GM19395 (cell line): ENCODE data around the gene FAM118A.
"Not testable (repeated sequence)": the region's sequence is repeated elsewhere in the genome, so short reads cannot be mapped to it uniquely, and the experiment has no call there.

Source experiments
- ATAC-seq: cut with Tn5 transposase; IDR thresholded peaks from one replicate; pipeline ENCODE4 v1.9.1; 2021; ENCODE audit warnings: mild to moderate bottlenecking, moderate library complexity; ENCODE audit not compliant: unreplicated experiment

FAM118A gene

GRCh38 chr22:45366713-45367112 is 57.0 kb downstream of the FAM118A start:
- no peak for ATAC-seq

GRCh38 chr22:45373592-45373991 is 63.9 kb downstream of the FAM118A start:
- ATAC-seq = not testable (repeated sequence)

GRCh38 chr22:45376009-45376408 is 66.3 kb downstream of the FAM118A start:
- no peak for ATAC-seq

GRCh38 chr22:45376703-45377102 is 67.0 kb downstream of the FAM118A start:
- no peak for ATAC-seq

- no peak for ATAC-seq
These were observed 71.6 kb downstream of the FAM118A start for GRCh38 chr22:45381348-45381747.

GRCh38 chr22:45389546-45389945 is 79.8 kb downstream of the FAM118A start:
- no peak for ATAC-seq
